PC-9 (cell line): ENCODE data around the gene ROBO4. TPM values are rescaled to one million over a fixed set of nuclear protein-coding genes. Genes with fewer than 3 reads are reported as not detected.

ENCODE experiments used
- BruUV-seq: library from RNA; stranded (reverse); fragments of 400-500 nt; replicated peaks from 2 replicates; lab custom pipeline; 2021; lab: Mats Ljungman, UMichigan
- CTCF ChIA-PET: fragments of 300-600 bp; sonication (Branson Sonifier 250); formaldehyde crosslinking; loops from one replicate; lab custom pipeline; 2022; ENCODE audit warnings: antibody characterized with exemption; lab: Charles Lee
- POLR2A ChIA-PET: fragments of 300-600 bp; sonication (Branson Sonifier 250); formaldehyde crosslinking; loops from one replicate; lab custom pipeline; 2022; ENCODE audit warnings: antibody characterized with exemption; ENCODE audit not compliant: unreplicated experiment; lab: Charles Lee
- DNase-seq, 2 experiments: peaks; one replicate each; pipeline versions ENCODE4 v3.0.0 to v3.0.0-alpha.2; 2015 to 2022; ENCODE audit warnings: mixed read lengths in 1 of 2
- H2AFZ ChIP-seq: fragments of 200-600 bp; sonication (generic); 2 replicates; pipeline ENCODE4 v1.8.1; 2017; ENCODE audit warnings: antibody characterized with exemption
- H3F3A ChIP-seq: fragments of 200-600 bp; sonication (generic); 2 replicates; pipeline ENCODE4 v1.8.1; 2017; ENCODE audit warnings: antibody characterized with exemption, mild to moderate bottlenecking, low read depth; ENCODE audit not compliant: insufficient read depth
- H3K27ac ChIP-seq: fragments of 200-600 bp; sonication (generic); 2 replicates; pipeline ENCODE4 v1.6.1; 2016; ENCODE audit warnings: mixed run types
- H3K27me3 ChIP-seq: fragments of 200-600 bp; sonication (generic); 2 replicates; pipeline ENCODE4 v1.6.1; 2016; ENCODE audit warnings: low read depth, mixed run types; ENCODE audit not compliant: insufficient read depth
- H3K36me3 ChIP-seq: fragments of 200-600 bp; sonication (generic); 2 replicates; pipeline ENCODE4 v1.6.1; 2016; ENCODE audit warnings: low read depth, mixed run types
- H3K4me1 ChIP-seq: fragments of 200-600 bp; sonication (generic); replicated peaks from 2 replicates; pipeline ENCODE4 v1.6.1; 2016; ENCODE audit warnings: mixed run types; ENCODE audit not compliant: insufficient read depth
- H3K4me2 ChIP-seq: fragments of 200-600 bp; sonication (generic); 2 replicates; pipeline ENCODE4 v1.6.1; 2017; ENCODE audit warnings: mixed run types
- H3K4me3 ChIP-seq: fragments of 200-600 bp; sonication (generic); 2 replicates; pipeline ENCODE4 v1.6.1; 2016; ENCODE audit warnings: mixed run types
- H3K79me2 ChIP-seq: fragments of 200-600 bp; sonication (generic); 2 replicates; pipeline ENCODE4 v1.6.1; 2017; ENCODE audit warnings: low read depth, mixed run types
- H3K9me2 ChIP-seq: fragments of 200-600 bp; sonication (generic); 2 replicates; pipeline ENCODE4 v1.8.1; 2017; ENCODE audit warnings: mild to moderate bottlenecking; ENCODE audit not compliant: insufficient read depth
- H3K9me3 ChIP-seq: fragments of 200-600 bp; sonication (generic); 2 replicates; pipeline ENCODE4 v1.8.1; 2016; ENCODE audit warnings: low read depth; ENCODE audit not compliant: insufficient read depth
- H4K20me1 ChIP-seq: fragments of 200-600 bp; sonication (generic); 2 replicates; pipeline ENCODE4 v1.8.1; 2017; ENCODE audit not compliant: insufficient read depth
- EZH2 ChIP-seq: fragments of 200-600 bp; sonication (generic); IDR thresholded peaks from 2 replicates; pipeline ENCODE4 v1.8.0; 2017; ENCODE audit warnings: antibody characterized with exemption, low read depth
- intact Hi-C: fragments of 100-400 bp; cut with micrococcal nuclease; formaldehyde crosslinking; loops from one replicate; pipeline ENCODE4 v1.10.0; 2022; ENCODE audit not compliant: unreplicated experiment
- total RNA-seq: library from RNA; stranded (reverse); gene quantifications from 2 replicates; pipeline ENCODE4 v1.2.3, GENCODE V29; 2021
- TF ChIP-seq, protein P1 (sequence below): fragments of 200-600 bp; sonication (generic); conservative IDR thresholded peaks from 2 replicates; pipeline ENCODE4 v1.6.1; 2017; ENCODE audit warnings: mixed run types, antibody characterized with exemption, mild to moderate bottlenecking, moderate library complexity

ROBO4 gene
- total RNA-seq, 1 experiment from 2014 or later, result not detected

DNA sequence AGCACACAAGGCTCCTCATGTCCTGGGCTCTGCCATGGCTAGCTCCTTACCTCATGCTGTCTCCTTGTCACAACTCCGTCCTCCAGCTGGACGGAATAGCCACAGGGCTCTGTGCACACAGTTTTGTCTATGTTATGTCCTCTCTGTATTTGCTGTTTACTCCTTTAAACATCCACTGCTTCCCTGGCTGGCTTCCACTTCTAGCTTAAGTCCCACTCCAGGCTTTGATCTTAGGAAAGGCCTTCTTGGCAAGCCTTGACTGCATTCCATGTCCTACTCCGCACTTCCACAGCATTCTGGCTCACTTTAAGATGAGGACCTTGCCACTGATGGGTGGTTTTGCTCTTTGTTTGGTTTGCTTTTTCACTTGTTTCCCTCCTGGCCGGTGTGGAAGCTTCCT lies 55.4 kb downstream of the ROBO4 start:
- no peaks in the 10 kb centered on the region for H3F3A ChIP-seq
- H3K79me2 ChIP-seq, result no peaks in the 10 kb centered on the region
- no peaks in the 10 kb centered on the region for H3K9me2 ChIP-seq
- POLR2A ChIA-PET, result no interaction called here
- TF ChIP-seq, protein P1, sequence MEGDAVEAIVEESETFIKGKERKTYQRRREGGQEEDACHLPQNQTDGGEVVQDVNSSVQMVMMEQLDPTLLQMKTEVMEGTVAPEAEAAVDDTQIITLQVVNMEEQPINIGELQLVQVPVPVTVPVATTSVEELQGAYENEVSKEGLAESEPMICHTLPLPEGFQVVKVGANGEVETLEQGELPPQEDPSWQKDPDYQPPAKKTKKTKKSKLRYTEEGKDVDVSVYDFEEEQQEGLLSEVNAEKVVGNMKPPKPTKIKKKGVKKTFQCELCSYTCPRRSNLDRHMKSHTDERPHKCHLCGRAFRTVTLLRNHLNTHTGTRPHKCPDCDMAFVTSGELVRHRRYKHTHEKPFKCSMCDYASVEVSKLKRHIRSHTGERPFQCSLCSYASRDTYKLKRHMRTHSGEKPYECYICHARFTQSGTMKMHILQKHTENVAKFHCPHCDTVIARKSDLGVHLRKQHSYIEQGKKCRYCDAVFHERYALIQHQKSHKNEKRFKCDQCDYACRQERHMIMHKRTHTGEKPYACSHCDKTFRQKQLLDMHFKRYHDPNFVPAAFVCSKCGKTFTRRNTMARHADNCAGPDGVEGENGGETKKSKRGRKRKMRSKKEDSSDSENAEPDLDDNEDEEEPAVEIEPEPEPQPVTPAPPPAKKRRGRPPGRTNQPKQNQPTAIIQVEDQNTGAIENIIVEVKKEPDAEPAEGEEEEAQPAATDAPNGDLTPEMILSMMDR, result no peak
- TF ChIP-seq EZH2, result no peak
- CTCF ChIA-PET, result no interaction called here
- H3K9me3 ChIP-seq, result no peaks in the 10 kb centered on the region
- H3K4me1 ChIP-seq, result peaks cover 1% of the 10 kb centered on the region
- no peaks in the 10 kb centered on the region for H4K20me1 ChIP-seq
- H2AFZ ChIP-seq, result no peak overlapping the region
- no peaks in the 10 kb centered on the region for H3K36me3 ChIP-seq
- peaks cover 61% of the 10 kb centered on the region for H3K27me3 ChIP-seq
- H3K4me3 ChIP-seq, result no peak overlapping the region
- no peak overlapping the region for H3K4me2 ChIP-seq
- no peak for DNase-seq
- intact Hi-C loops, result no loop called here
- no peak overlapping the region for H3K27ac ChIP-seq
- BruUV-seq, result no TSS peak

DNA sequence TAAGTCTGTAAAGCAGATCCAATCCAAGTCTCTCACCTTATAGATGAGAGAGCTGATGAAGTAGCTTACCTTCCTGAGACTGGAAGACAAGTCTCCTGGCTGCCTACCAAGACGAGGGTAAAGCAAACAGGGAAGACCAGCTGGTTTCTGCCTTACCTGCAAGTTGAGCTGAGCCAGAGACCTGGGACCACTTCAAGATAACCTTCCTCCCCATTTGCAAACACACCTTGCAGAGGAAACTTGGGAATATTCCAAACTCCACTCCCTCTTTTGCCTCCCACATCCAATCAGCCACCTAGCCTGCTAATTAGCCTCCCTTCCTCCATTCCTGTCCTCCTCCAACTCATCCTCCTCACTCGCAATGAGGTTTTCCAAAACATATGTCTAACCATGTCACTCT lies 55.8 kb downstream of the ROBO4 start:
- Histone ChIP-seq H3K4me3 (no peak overlapping the region), H3F3A (no peaks in the 10 kb centered on the region), H3K4me1 (peaks cover 4% of the 10 kb centered on the region), H2AFZ (no peak overlapping the region), H3K4me2 (no peak overlapping the region), H3K27ac (no peak overlapping the region), H3K9me2 (no peaks in the 10 kb centered on the region), H3K79me2 (no peaks in the 10 kb centered on the region), H3K9me3 (no peaks in the 10 kb centered on the region), H4K20me1 (no peaks in the 10 kb centered on the region), H3K36me3 (no peaks in the 10 kb centered on the region), H3K27me3 (peaks cover 56% of the 10 kb centered on the region)
- ChIA-PET POLR2A (no interaction called here), CTCF (no interaction called here)
- TF ChIP-seq EZH2, result no peak
- TF ChIP-seq, protein P1, result no peak
- intact Hi-C loops, result no loop called here
- DNase-seq, result no peak
- no TSS peak for BruUV-seq

DNA sequence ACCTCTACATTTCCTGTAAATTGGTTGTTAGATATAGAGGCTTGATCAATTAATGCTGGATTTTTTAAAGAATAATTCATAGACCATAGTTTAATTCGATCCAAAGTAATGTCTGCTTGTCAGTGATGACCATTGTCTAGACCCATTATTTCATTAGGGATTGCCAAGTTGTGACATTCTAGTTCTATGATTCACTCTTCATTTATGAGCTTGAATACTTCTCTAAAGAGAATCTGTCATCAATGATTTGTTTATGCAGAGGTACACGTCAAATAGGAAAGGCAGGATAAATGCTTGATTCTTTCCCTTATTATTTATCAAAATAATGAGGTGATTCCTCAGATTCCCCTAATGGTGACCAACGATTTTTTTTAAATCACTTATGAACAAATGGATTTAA lies 56.5 kb downstream of the ROBO4 start:
- no peaks in the 10 kb centered on the region for H3K36me3 ChIP-seq
- no peaks in the 10 kb centered on the region for H3F3A ChIP-seq
- H2AFZ ChIP-seq, result no peak overlapping the region
- H3K4me2 ChIP-seq, result no peak overlapping the region
- no peak overlapping the region for H3K4me3 ChIP-seq
- DNase-seq, result peak in 1 of 2 experiments; percentile 56
- BruUV-seq, result no TSS peak
- H3K79me2 ChIP-seq, result no peaks in the 10 kb centered on the region
- H4K20me1 ChIP-seq, result no peaks in the 10 kb centered on the region
- H3K9me2 ChIP-seq, result no peaks in the 10 kb centered on the region
- peaks cover 50% of the 10 kb centered on the region for H3K27me3 ChIP-seq
- H3K4me1 ChIP-seq, result peaks cover 11% of the 10 kb centered on the region
- intact Hi-C loops, result no loop called here
- H3K9me3 ChIP-seq, result no peaks in the 10 kb centered on the region
- POLR2A ChIA-PET, result no interaction called here
- H3K27ac ChIP-seq, result no peak overlapping the region
- CTCF ChIA-PET, result no interaction called here
- TF ChIP-seq EZH2, result no peak
- TF ChIP-seq, protein P1, result no peak
